K562 (cell line): ENCODE results near the gene STK32C. TPM values are rescaled to one million over a fixed set of nuclear protein-coding genes. Genes with fewer than 3 reads are reported as not detected.
"Not testable (repeated sequence)": the region's sequence is repeated elsewhere in the genome, so short reads cannot be mapped to it uniquely, and the experiment has no call there.

Source experiments
- ATAC-seq: fragments of 200-7000 bp; cut with Tn5 transposase; 3 replicates; pipeline ENCODE4 v1.9.1; 2020; ENCODE audit warnings: moderate library complexity
- BruUV-seq: library from RNA; stranded (reverse); fragments of 400-500 nt; replicated peaks from 2 replicates; lab custom pipeline; 2021; lab: Mats Ljungman, UMichigan
- CTCF ChIA-PET: fragments of 300-600 bp; formaldehyde crosslinking; extraction: SDS; loops from one replicate; lab custom pipeline; 2021; ENCODE audit warnings: low intra/inter-chr PET ratio; lab: Yijun Ruan, JAX
- POLR2A ChIA-PET: fragments of 300-600, 350-650 bp; sonication (Branson Sonifier 250); formaldehyde crosslinking; extraction: SDS; loops from one replicate; lab custom pipeline; 2021; ENCODE audit warnings: antibody characterized with exemption, inconsistent platforms; lab: Yijun Ruan, JAX
- DNase-seq, 4 experiments: peaks; one replicate each; pipeline versions ENCODE4 v3.0.0 to v3.0.0-alpha.2; 2011 to 2018; ENCODE audit warnings: low spot score in 3 of 4, mixed read lengths in 3 of 4; ENCODE audit errors: extremely low read depth in 1 of 4
- FAIRE-seq: peaks from 2 replicates; lab custom pipeline; 2011; peaks lifted over from hg19 to GRCh38; lab: Jason Lieb, UNC
- H2AFZ ChIP-seq: 2 replicates; pipeline ENCODE4 v1.6.0; 2011; ENCODE audit warnings: low read depth, low read length, control low read depth, inconsistent platforms
- H3K27ac ChIP-seq: fragments of 200-600 bp; 3 replicates; pipeline ENCODE4 v1.8.0; 2011; ENCODE audit warnings: low read depth, mild to moderate bottlenecking, control low read depth, inconsistent platforms, low read length, moderate library complexity, mixed read lengths; ENCODE audit errors: extremely low read depth
- H3K27me3 ChIP-seq, 2 experiments: fragments of 300-600 bp in 1 of 2; 2 replicates in 1 of 2; 3 replicates in 1 of 2; pipeline versions ENCODE4 v1.6.0 to v1.8.0; 2011; ENCODE audit warnings: inconsistent platforms in 2 of 2, low read length in 2 of 2, mild to moderate bottlenecking in 1 of 2, mixed read lengths in 1 of 2, moderate library complexity in 1 of 2; ENCODE audit not compliant: control insufficient read depth in 2 of 2, insufficient read depth in 2 of 2
- H3K36me3 ChIP-seq: fragments of 300-600 bp; 3 replicates; pipeline ENCODE4 v1.8.0; 2011; ENCODE audit warnings: mild to moderate bottlenecking, low read length, inconsistent platforms; ENCODE audit not compliant: control insufficient read depth, insufficient read depth
- H3K4me1 ChIP-seq, 2 experiments: fragments of 200-600 bp in 1 of 2; replicated peaks in 1 of 2; 2 replicates in 1 of 2; 3 replicates in 1 of 2; pipeline versions ENCODE4 v1.5.1 to v1.8.0; 2011; ENCODE audit warnings: inconsistent platforms in 2 of 2, low read length in 2 of 2, mild to moderate bottlenecking in 1 of 2, mixed read lengths in 1 of 2, moderate library complexity in 1 of 2; ENCODE audit not compliant: control insufficient read depth in 2 of 2, insufficient read depth in 2 of 2
- H3K4me2 ChIP-seq: 2 replicates; pipeline ENCODE4 v1.6.1; 2011; ENCODE audit warnings: low read length, control low read depth, inconsistent platforms, mixed read lengths; ENCODE audit not compliant: insufficient read depth
- H3K4me3 ChIP-seq: fragments of 200-600 bp; sonication (generic), shearing (Covaris generic); 2 replicates; pipeline ENCODE4 v1.5.1; 2016; ENCODE audit warnings: control low read depth, inconsistent platforms
- H3K79me2 ChIP-seq: fragments of 200-600 bp; 3 replicates; pipeline ENCODE4 v1.8.0; 2011; ENCODE audit warnings: low read length, inconsistent platforms; ENCODE audit not compliant: control insufficient read depth, insufficient read depth
- H3K9ac ChIP-seq, 2 experiments: 2 replicates each; pipeline versions ENCODE4 v1.6.0 to v1.6.1; 2011; ENCODE audit warnings: low read depth in 2 of 2, low read length in 2 of 2, control low read depth in 1 of 2, inconsistent platforms in 1 of 2, mild to moderate bottlenecking in 1 of 2, mixed read lengths in 1 of 2; ENCODE audit not compliant: insufficient read depth in 1 of 2
- H3K9me1 ChIP-seq: one replicate; pipeline ENCODE4 v1.6.0; 2011; ENCODE audit warnings: inconsistent platforms, mild to moderate bottlenecking, low read length, moderate library complexity; ENCODE audit not compliant: control insufficient read depth, insufficient read depth
- H3K9me3 ChIP-seq: replicated peaks from 2 replicates; pipeline ENCODE4 v1.5.1; 2011; ENCODE audit warnings: low read depth, low read length, inconsistent platforms; ENCODE audit not compliant: control insufficient read depth, insufficient read depth
- H4K20me1 ChIP-seq: replicated peaks from 2 replicates; pipeline ENCODE4 v1.6.1; 2011; ENCODE audit warnings: low read length, inconsistent platforms, mixed read lengths; ENCODE audit not compliant: control insufficient read depth, insufficient read depth
- HOMEZ ChIP-seq: fragments of 250-450 bp; sonication (Bioruptor Pico); IDR thresholded peaks from 2 replicates; pipeline ENCODE4 v1.4.0; 2020; ENCODE audit warnings: mild to moderate bottlenecking, moderate library complexity
- RFX7 ChIP-seq: fragments of 250-450 bp; sonication (Bioruptor Pico); IDR thresholded peaks from 2 replicates; pipeline ENCODE4 v1.5.1; 2021; ENCODE audit warnings: mild to moderate bottlenecking
- ZNF740 ChIP-seq, 3 experiments: fragments of 200-800 bp in 1 of 3; sonication (Bioruptor generic) in 1 of 3; sonication (generic) in 1 of 3; formaldehyde crosslinking in 1 of 3; IDR thresholded peaks; 2 replicates each; pipeline versions ENCODE4 v1.6.1 to v1.8.0; 2016 to 2022; ENCODE audit warnings: mild to moderate bottlenecking in 2 of 3, missing compliant biosample characterization in 2 of 3, missing genetic modification characterization in 2 of 3, missing genetic modification reagents in 1 of 3
- WGBS: fragments of 100-300 bp; shearing (Covaris generic); methylation state at CpG from one replicate; pipeline ENCODE4 v1.1.6; 2016; ENCODE audit warnings: low coverage, mixed read lengths; ENCODE audit not compliant: insufficient coverage; ENCODE audit errors: missing lambda C conversion rate; 5-methylcytosine and 5-hydroxymethylcytosine counted together
- in situ Hi-C: fragments of 300-500 bp; cut with MboI; formaldehyde crosslinking; loops from 4 replicates; pipeline ENCODE4 v1.15.0; 2018; ENCODE audit warnings: inconsistent platforms, mixed read lengths
- intact Hi-C: fragments of 100-400 bp; cut with micrococcal nuclease; formaldehyde crosslinking; loops from 2 replicates; pipeline ENCODE4 v1.14.2; 2022
- polyA plus RNA-seq, 8 experiments: library from polyadenylated mRNA; depleted of rRNA in 4 of 8; stranded (reverse) in 5 of 8; unstranded in 3 of 8; fragments of >200 nt; fragmentation: Nextera tagmentation in 2 of 8; fragmentation: Illumina TruSeq in 1 of 8; extraction: Ambion mirVana in 2 of 8; extraction: Trizol in 1 of 8; gene quantifications; 2 replicates each; pipeline versions ENCODE4 v1.2.1 to v1.2.3, GENCODE V29; 2011 to 2014; ENCODE audit warnings: inconsistent platforms in 1 of 8, missing spikeins in 1 of 8
- total RNA-seq, 7 experiments: library from RNA; depleted of rRNA in 6 of 7; stranded (reverse); fragments of >200 nt in 6 of 7; fragmentation: Illumina TruSeq in 2 of 7; extraction: Trizol in 2 of 7; gene quantifications; 2 replicates each; pipeline versions ENCODE4 v1.2.1 to v1.2.3, GENCODE V29; 2011 to 2021; ENCODE audit warnings: low replicate concordance in 1 of 7

The STK32C gene
- total and polyA plus RNA-seq, 9 of the 15 experiments (the other 6 are each of a cell fraction or from before 2014, with no cell fraction given): 1.5 to 20.9 (median 6.5) TPM

- no peak for TF ChIP-seq ZNF740 (CRISPR knock-in tag; IDR thresholded peaks at IDR 0.05)
- TF ChIP-seq ZNF740 (tag; IDR thresholded peaks at IDR 0.05): no peak
- TF ChIP-seq HOMEZ (CRISPR knock-in tag): no peak
Observed at GRCh38 chr10:132223156-132223590, 84.6 kb downstream of the STK32C start (continued).

GRCh38 chr10:132222726-132223125 is 85.0 kb downstream of the STK32C start:
- CTCF ChIA-PET: interaction anchor here (0.6 to 1.2 kb wide), 2 partner anchors 14 to 130 kb away, joined by 3 to 4 read pairs; no protein-coding TSS in a partner anchor

GRCh38 chr10:132220996-132221395 is 86.8 kb downstream of the STK32C start:
- H3K36me3 ChIP-seq, DNase-seq, H3K4me3 ChIP-seq, H3K27me3 ChIP-seq, FAIRE-seq, ATAC-seq, H3K9me1 ChIP-seq, intact Hi-C loops, POLR2A ChIA-PET, H3K4me2 ChIP-seq, H3K9me3 ChIP-seq, H4K20me1 ChIP-seq, H3K79me2 ChIP-seq, BruUV-seq, H3K9ac ChIP-seq, H3K27ac ChIP-seq, H2AFZ ChIP-seq: not testable (repeated sequence)
- in situ Hi-C loops: loop anchor here (5.0 to 10.0 kb wide), 3 partner anchors 126 to 414 kb away; no protein-coding TSS in a partner anchor
- CTCF ChIA-PET: interaction anchor here (0.6 kb wide), 1 partner anchor 139 kb away, joined by 3 read pairs; no protein-coding TSS in a partner anchor
- 6% methylated on average over 13 of the region's 18 CpGs for WGBS
- peaks cover 0 to 25% of the 10 kb centered on the region in 2 experiments; a peak in 2 of 5 replicates for H3K4me1 ChIP-seq

More at GRCh38 chr10:132222726-132223125, 85.0 kb downstream of the STK32C start:
- Histone ChIP-seq H3K9me1 (no peaks in the 10 kb centered on the region), H3K27ac (no peak overlapping the region), H3K27me3 (peaks cover 0 to 14% of the 10 kb centered on the region in 2 experiments; a peak in 2 of 5 replicates)
- 11% methylated on average over 12 of the region's 21 CpGs for WGBS
- TF ChIP-seq RFX7: no peak
- TF ChIP-seq, all 486 proteins: peak for 0
- POLR2A ChIA-PET: interaction anchor here (0.7 kb wide), 1 partner anchor 185 kb away, joined by 3 read pairs; no protein-coding TSS in a partner anchor
- FAIRE-seq (no peak), ATAC-seq (no peak), DNase-seq (no peak)
- in situ Hi-C loops (loop anchor here (5.0 to 10.0 kb wide), 3 partner anchors 125 to 412 kb away; no protein-coding TSS in a partner anchor), intact Hi-C loops (loop anchor here (1.0 kb wide), 2 partner anchors 130 to 231 kb away; no protein-coding TSS in a partner anchor)
- BruUV-seq: no TSS peak
- peaks cover 0 to 25% of the 10 kb centered on the region in 2 experiments; a peak in 2 of 5 replicates for H3K4me1 ChIP-seq
- no peaks in the 10 kb centered on the region for H3K36me3 ChIP-seq
- no peak overlapping the region for H2AFZ ChIP-seq
- no peaks in the 10 kb centered on the region for H3K9me3 ChIP-seq
- H3K4me2 ChIP-seq: no peak overlapping the region
- no peaks in the 10 kb centered on the region; the same call in 1 of the 2 replicates for H4K20me1 ChIP-seq
- no peak overlapping the region for H3K9ac ChIP-seq
- H3K4me3 ChIP-seq: no peak overlapping the region
- no peaks in the 10 kb centered on the region for H3K79me2 ChIP-seq
